Measurements from ENCODE around the gene ACOT2.

ACOT2 gene

DNA sequence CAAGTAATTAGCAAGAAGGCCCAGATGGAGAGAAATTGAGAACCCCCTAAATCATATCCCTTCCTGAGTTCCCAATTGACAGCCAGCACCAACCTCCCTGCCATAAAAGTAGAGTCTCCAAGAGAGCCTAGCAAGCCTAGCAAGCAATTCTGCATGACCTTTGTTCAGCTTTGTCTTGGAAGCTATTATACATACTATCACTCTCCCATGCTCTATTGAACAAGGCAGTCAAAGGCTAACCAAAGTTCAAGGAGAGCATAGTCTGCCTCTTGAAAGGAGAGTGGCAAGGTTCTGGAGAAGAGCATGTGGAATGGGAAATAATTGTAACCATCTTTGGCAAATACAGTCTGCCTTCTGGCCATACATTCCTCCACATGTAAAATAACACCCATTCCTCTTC is 30.5 kb downstream of the ACOT2 start:
- DNase-seq (ENCODE audit: low spot score): no peak
- no peak for TF ChIP-seq CTCF (IDR thresholded peaks at IDR 0.05; ENCODE audit: borderline replicate concordance, control extremely low read depth, extremely low read depth, insufficient read depth, missing control alignments)
- in situ Hi-C loops (cut with MboI; ENCODE audit: low sequenced_read_pairs, unreplicated experiment): no loop called here

GRCh38 chr14:73602994-73603393 is 34.0 kb downstream of the ACOT2 start:
- DNase-seq (ENCODE audit: low spot score): no peak
- in situ Hi-C loops (cut with MboI; ENCODE audit: low sequenced_read_pairs, unreplicated experiment): no loop called here
- no peak for TF ChIP-seq CTCF (IDR thresholded peaks at IDR 0.05; ENCODE audit: borderline replicate concordance, control extremely low read depth, extremely low read depth, insufficient read depth, missing control alignments)

GRCh38 chr14:73606271-73606670 is 37.3 kb downstream of the ACOT2 start:
- in situ Hi-C loops (cut with MboI; ENCODE audit: low sequenced_read_pairs, unreplicated experiment): no loop called here
- no peak for DNase-seq (ENCODE audit: low spot score)
- no peak for TF ChIP-seq CTCF (IDR thresholded peaks at IDR 0.05; ENCODE audit: borderline replicate concordance, control extremely low read depth, extremely low read depth, insufficient read depth, missing control alignments)

GRCh38 chr14:73607241-73607640 is 38.2 kb downstream of the ACOT2 start:
- no peak for TF ChIP-seq CTCF (IDR thresholded peaks at IDR 0.05; ENCODE audit: borderline replicate concordance, control extremely low read depth, extremely low read depth, insufficient read depth, missing control alignments)
- DNase-seq (ENCODE audit: low spot score): no peak
- in situ Hi-C loops (cut with MboI; ENCODE audit: low sequenced_read_pairs, unreplicated experiment): no loop called here

DNA sequence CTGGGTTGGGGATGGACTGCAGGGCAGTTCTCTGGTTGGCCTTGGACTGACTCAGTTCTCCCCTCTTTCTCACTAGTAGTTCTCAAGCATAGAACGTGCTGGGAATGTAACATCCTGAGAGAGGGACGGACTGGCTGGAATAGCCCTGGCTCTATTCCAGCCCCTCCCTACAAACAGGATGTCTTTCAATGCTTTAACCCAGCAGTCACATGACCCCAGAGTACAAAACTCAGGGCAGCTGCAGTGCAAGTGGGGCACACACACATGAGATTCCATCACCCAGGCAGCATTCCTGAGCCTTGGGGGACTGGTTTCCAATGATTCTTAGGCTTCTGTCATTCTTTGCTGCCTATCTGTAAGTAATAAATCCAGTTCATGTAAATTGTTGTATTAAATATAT is 41.7 kb downstream of the ACOT2 start:
- TF ChIP-seq CTCF (IDR thresholded peaks at IDR 0.05; ENCODE audit: borderline replicate concordance, control extremely low read depth, extremely low read depth, insufficient read depth, missing control alignments): no peak
- no peak for DNase-seq (ENCODE audit: low spot score)
- in situ Hi-C loops (cut with MboI; ENCODE audit: low sequenced_read_pairs, unreplicated experiment): no loop called here

DNA sequence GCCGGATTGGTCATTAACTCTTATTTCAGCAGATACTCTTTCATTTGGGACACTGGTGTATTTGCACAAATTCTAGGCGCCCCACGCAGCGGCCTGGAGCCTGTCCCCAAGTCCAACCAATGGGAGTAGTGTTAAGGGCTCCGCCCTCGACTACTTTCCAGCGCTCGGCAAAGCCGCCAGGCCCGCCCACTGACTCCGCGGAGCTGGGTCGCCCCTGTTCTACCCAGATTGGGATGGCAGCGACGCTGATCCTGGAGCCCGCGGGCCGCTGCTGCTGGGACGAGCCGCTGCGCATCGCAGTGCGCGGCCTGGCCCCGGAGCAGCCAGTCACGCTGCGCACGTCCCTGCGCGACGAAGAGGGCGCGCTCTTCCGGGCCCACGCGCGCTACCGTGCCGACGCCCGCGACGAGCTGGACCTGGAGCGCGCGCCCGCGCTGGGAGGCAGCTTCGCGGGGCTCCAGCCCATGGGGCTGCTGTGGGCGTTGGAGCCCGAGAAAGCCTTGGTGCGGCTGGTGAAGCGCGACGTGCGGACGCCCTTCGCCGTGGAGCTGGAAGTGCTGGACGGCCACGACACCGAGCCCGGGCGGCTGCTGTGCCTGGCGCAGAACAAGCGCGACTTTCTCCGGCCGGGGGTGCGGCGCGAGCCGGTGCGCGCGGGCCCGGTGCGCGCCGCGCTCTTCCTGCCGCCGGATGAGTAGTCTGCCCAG is 43.5 kb downstream of the ACOT2 start, which contains the start of gene ACOT6:
TSS of gene ACOT6 (plus strand) at position 179 of the 707 bp plus-strand sequence. CDS start at position 234, 55 bp downstream.
- peak; percentile 80 for DNase-seq (ENCODE audit: low spot score)
- in situ Hi-C loops (cut with MboI; ENCODE audit: low sequenced_read_pairs, unreplicated experiment): no loop called here
- TF ChIP-seq CTCF (IDR thresholded peaks at IDR 0.05; ENCODE audit: borderline replicate concordance, control extremely low read depth, extremely low read depth, insufficient read depth, missing control alignments): no peak

Measured in GM13976 (cell line).